HepG2 (cell line): ENCODE data around the gene TEF. TPM values are rescaled to one million over a fixed set of nuclear protein-coding genes. Genes with fewer than 3 reads are reported as not detected.

Experiments
- BORCS8-MEF2B ChIP-seq: sonication (generic); formaldehyde crosslinking; IDR thresholded peaks from 2 replicates; pipeline ENCODE4 v1.8.0; 2022; ENCODE audit warnings: mild to moderate bottlenecking, missing genetic modification reagents
- BRD4 ChIP-seq: sonication (generic); formaldehyde crosslinking; IDR thresholded peaks from 2 replicates; pipeline ENCODE4 v1.4.0; 2020; ENCODE audit warnings: missing genetic modification reagents
- DNMT1 ChIP-seq: sonication (generic); formaldehyde crosslinking; IDR thresholded peaks from 2 replicates; pipeline ENCODE4 v1.5.1; 2020; ENCODE audit warnings: mild to moderate bottlenecking, missing genetic modification reagents
- FUBP1 ChIP-seq: sonication (generic); formaldehyde crosslinking; IDR thresholded peaks from 2 replicates; pipeline ENCODE4 v1.5.1; 2020; ENCODE audit warnings: missing genetic modification reagents, mild to moderate bottlenecking, borderline replicate concordance
- HDAC1 ChIP-seq: sonication (generic); formaldehyde crosslinking; IDR thresholded peaks from 2 replicates; pipeline ENCODE4 v1.5.1; 2020; ENCODE audit warnings: mild to moderate bottlenecking, missing genetic modification reagents
- HNRNPLL ChIP-seq: fragments of 200-400 bp; formaldehyde crosslinking; IDR thresholded peaks from 2 replicates; pipeline ENCODE4 v1.6.1; 2017; ENCODE audit warnings: mild to moderate bottlenecking, low read depth, low read length; ENCODE audit not compliant: poor library complexity, severe bottlenecking
- HOXA7 ChIP-seq: sonication (generic); formaldehyde crosslinking; IDR thresholded peaks from 2 replicates; pipeline ENCODE4 v1.8.1; 2022; ENCODE audit warnings: mild to moderate bottlenecking, missing genetic modification reagents, moderate library complexity
- ISL2 ChIP-seq: sonication (generic); formaldehyde crosslinking; IDR thresholded peaks from 2 replicates; pipeline ENCODE4 v1.5.0; 2020; ENCODE audit warnings: missing genetic modification reagents
- LRRFIP1 ChIP-seq: sonication (generic); formaldehyde crosslinking; conservative IDR thresholded peaks from 2 replicates; pipeline ENCODE4 v1.4.0; 2020; ENCODE audit warnings: missing genetic modification reagents
- MEIS1 ChIP-seq: sonication (generic); formaldehyde crosslinking; IDR thresholded peaks from 2 replicates; pipeline ENCODE4 v1.9.0; 2021; ENCODE audit warnings: mild to moderate bottlenecking, missing genetic modification reagents, moderate library complexity, borderline replicate concordance
- MNT ChIP-seq: fragments of 450-650 bp; IDR thresholded peaks from 2 replicates; pipeline ENCODE4 v1.6.1; 2016
- MTA1 ChIP-seq: sonication (generic); formaldehyde crosslinking; IDR thresholded peaks from 2 replicates; pipeline ENCODE4 v1.4.0; 2020; ENCODE audit warnings: missing genetic modification reagents, mild to moderate bottlenecking, borderline replicate concordance
- RBFOX2 ChIP-seq: fragments of 200-400 bp; formaldehyde crosslinking; IDR thresholded peaks from 2 replicates; pipeline ENCODE4 v1.6.1; 2017; ENCODE audit warnings: low read depth, mild to moderate bottlenecking, low read length
- SALL2 ChIP-seq: sonication (generic); formaldehyde crosslinking; IDR thresholded peaks from 2 replicates; pipeline ENCODE4 v1.8.1; 2023; ENCODE audit warnings: mild to moderate bottlenecking, missing genetic modification reagents, inconsistent platforms
- SIN3B ChIP-seq: fragments of 150-350 bp; IDR thresholded peaks from 2 replicates; pipeline ENCODE4 v1.6.1; 2014; ENCODE audit warnings: low read length
- SPEN ChIP-seq: sonication (generic); formaldehyde crosslinking; IDR thresholded peaks from 2 replicates; pipeline ENCODE4 v1.5.1; 2020; ENCODE audit warnings: low read depth, mild to moderate bottlenecking, missing genetic modification reagents
- ZBTB44 ChIP-seq: sonication (generic); formaldehyde crosslinking; IDR thresholded peaks from 2 replicates; pipeline ENCODE4 v1.4.0; 2020; ENCODE audit warnings: missing genetic modification reagents
- ZMAT3 ChIP-seq: sonication (generic); formaldehyde crosslinking; conservative IDR thresholded peaks from 2 replicates; pipeline ENCODE4 v1.7.0; 2021; ENCODE audit warnings: missing genetic modification reagents
- ZNF362 ChIP-seq: sonication (generic); formaldehyde crosslinking; IDR thresholded peaks from 2 replicates; pipeline ENCODE4 v1.4.0; 2020; ENCODE audit warnings: missing genetic modification reagents, mild to moderate bottlenecking, borderline replicate concordance
- ZNF562 ChIP-seq: sonication (generic); formaldehyde crosslinking; IDR thresholded peaks from 2 replicates; pipeline ENCODE4 v1.8.0; 2022; ENCODE audit warnings: missing genetic modification reagents, borderline replicate concordance
- ZNF670 ChIP-seq: sonication (generic); formaldehyde crosslinking; IDR thresholded peaks from 2 replicates; pipeline ENCODE4 v1.8.0; 2022; ENCODE audit warnings: mild to moderate bottlenecking, missing genetic modification reagents, borderline replicate concordance
- polyA plus RNA-seq, 8 experiments: library from polyadenylated mRNA; depleted of rRNA in 3 of 8; stranded (reverse) in 7 of 8; unstranded in 1 of 8; fragments of >200 nt; fragmentation: Illumina TruSeq in 4 of 8; extraction: Trizol in 4 of 8; gene quantifications; 2 replicates each; pipeline versions ENCODE4 v1.2.1 to v1.2.3, GENCODE V29; 2011 to 2016; ENCODE audit warnings: low read depth in 4 of 8, missing spikeins in 1 of 8, mixed read lengths in 1 of 8; ENCODE audit not compliant: insufficient read depth in 1 of 8
- total RNA-seq, 5 experiments: library from RNA; depleted of rRNA; stranded (reverse); fragments of >200 nt; fragmentation: Illumina TruSeq; extraction: Trizol; gene quantifications; 2 replicates each; pipeline ENCODE4 v1.2.3, GENCODE V29; 2016; ENCODE audit warnings: low read depth in 1 of 5

The TEF gene
- total and polyA plus RNA-seq, 2 of the 13 experiments (the other 11 are each of a cell fraction or from before 2014, with no cell fraction given): 7.6 to 11.2 TPM

GRCh38 chr22:41444360-41445128, 62.8 kb downstream of the TEF start (continued):
- no peak for TF ChIP-seq HOXA7
- no peak for TF ChIP-seq MEIS1 (CRISPR knock-in tag)
- TF ChIP-seq MNT: no peak; the same call in 1 of the 2 replicates
- no peak for TF ChIP-seq ZNF362 (CRISPR knock-in tag)
- TF ChIP-seq HDAC1 (CRISPR knock-in tag): peak; percentile 38; the same call in 1 of the 2 replicates
- no peak for TF ChIP-seq SALL2 (CRISPR knock-in tag)
- TF ChIP-seq LRRFIP1: 0 out of 2 replicates have a peak, but pooled peaks have one; percentile 53
- TF ChIP-seq MTA1: no peak
- TF ChIP-seq ZMAT3 (CRISPR knock-in tag): no peak
- no peak for TF ChIP-seq ZBTB44 (CRISPR knock-in tag)
- no peak for TF ChIP-seq ISL2 (CRISPR knock-in tag)
- no peak for TF ChIP-seq SIN3B
- no peak for TF ChIP-seq DNMT1 (CRISPR knock-in tag)
- TF ChIP-seq SPEN (CRISPR knock-in tag): peak; percentile 64; the same call in 1 of the 2 replicates
- TF ChIP-seq RBFOX2: peak; percentile 74; the same call in 1 of the 2 replicates
- no peak for TF ChIP-seq FUBP1 (CRISPR knock-in tag)
- TF ChIP-seq HNRNPLL: peak; percentile 52
- peak; percentile 21; the same call in 1 of the 2 replicates for TF ChIP-seq BORCS8-MEF2B (CRISPR knock-in tag)
- no peak for TF ChIP-seq BRD4 (CRISPR knock-in tag)
- TF ChIP-seq ZNF670 (CRISPR knock-in tag): no peak
- TF ChIP-seq ZNF562 (CRISPR knock-in tag): no peak
